Ishikawa (cell line): Measurements from ENCODE around the gene MED15.

Experiments
- RAD21 ChIP-seq: IDR thresholded peaks from 2 replicates; pipeline ENCODE4 v1.6.1; 2012; ENCODE audit warnings: low read depth
- TAF1 ChIP-seq: IDR thresholded peaks from 2 replicates; pipeline ENCODE4 v1.6.1; 2012; ENCODE audit warnings: low read depth, mild to moderate bottlenecking
- YY1 ChIP-seq: IDR thresholded peaks from 2 replicates; pipeline ENCODE4 v1.6.1; 2012; ENCODE audit warnings: low read depth

DNA sequence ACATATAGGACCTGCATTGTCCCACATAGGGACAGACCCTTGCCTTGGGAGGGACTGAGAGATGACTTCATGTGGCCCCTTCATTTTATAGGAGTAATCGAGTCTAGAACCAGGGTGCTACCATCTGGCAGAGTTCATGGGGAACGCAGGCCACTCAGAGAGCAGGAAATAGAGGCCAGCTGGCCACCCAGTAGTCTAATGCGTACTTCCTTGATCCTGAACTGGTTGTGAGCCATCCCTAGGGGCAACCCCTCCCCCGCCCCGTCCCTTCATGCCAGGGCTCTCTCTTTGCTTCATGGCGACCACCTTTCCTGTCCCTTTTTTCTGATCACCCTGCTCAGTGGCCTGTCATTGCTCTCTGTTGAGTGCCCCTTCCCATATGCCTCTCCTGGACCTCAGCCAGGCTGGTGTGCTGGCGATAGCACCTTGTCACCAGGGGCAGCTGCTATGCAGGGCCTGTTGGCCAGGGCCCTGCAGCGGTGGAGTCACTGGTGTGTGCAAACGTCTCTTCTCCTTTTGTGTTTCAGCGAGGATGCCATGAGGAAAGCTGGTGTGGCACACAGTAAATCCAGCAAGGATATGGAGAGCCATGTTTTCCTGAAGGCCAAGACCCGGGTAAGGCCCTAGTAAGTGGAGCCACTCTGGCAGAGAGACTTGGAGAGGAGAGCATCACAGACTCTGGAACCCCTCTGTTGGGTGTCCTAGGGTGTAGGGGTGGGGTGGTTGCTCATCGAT is 29.3 kb downstream of the MED15 start:
- TF ChIP-seq TAF1 (no peak), RAD21 (no peak), YY1 (no peak)
